Neural progenitor cell (in vitro differentiated cells): ENCODE data around the gene KLHL17.

Experiments used
- CTCF ChIP-seq: fragments of 200-600 bp; sonication (generic); IDR thresholded peaks from 2 replicates; pipeline ENCODE4 v1.5.1; 2017; ENCODE audit warnings: antibody characterized with exemption, mild to moderate bottlenecking
- EZH2phosphoT487 ChIP-seq: fragments of 200-600 bp; sonication (generic); IDR thresholded peaks from 2 replicates; pipeline ENCODE4 v1.6.1; 2017; ENCODE audit warnings: antibody characterized with exemption

GRCh38 chr1:911875-912739, 48.3 kb upstream of the KLHL17 start:
- no peak for TF ChIP-seq CTCF
- no peak for TF ChIP-seq EZH2phosphoT487
